Heart left ventricle (tissue), 16 donors: ENCODE results near the gene DHCR7. TPM values are rescaled to one million over a fixed set of nuclear protein-coding genes. Genes with fewer than 3 reads are reported as not detected.

Source experiments
- ATAC-seq, 4 donors: fragments of 200-7000 bp; cut with Tn5 transposase; one replicate each; pipeline ENCODE4 v1.9.1; 2020 to 2022; ENCODE audit warnings: moderate library complexity in 4 of 4, mild to moderate bottlenecking in 3 of 4, moderate number of reproducible peaks in 1 of 4
- DNase-seq, 5 donors: peaks; one replicate each; pipeline ENCODE4 v3.0.0-alpha.2; 2020
- H3K27ac ChIP-seq, 12 donors: fragments of 200-600 bp; sonication (generic) in 4 of 12; one replicate each; pipeline versions ENCODE4 v1.5.0 to v1.8.0; 2016 to 2022; ENCODE audit warnings: mild to moderate bottlenecking in 2 of 12
- H3K27me3 ChIP-seq, 9 donors: fragments of 200-600 bp; sonication (generic) in 2 of 9; one replicate each; pipeline versions ENCODE4 v1.5.1 to v1.8.0; 2016 to 2022; ENCODE audit warnings: mild to moderate bottlenecking in 3 of 9
- H3K36me3 ChIP-seq, 9 donors: fragments of 200-600 bp; sonication (generic) in 2 of 9; one replicate each; pipeline versions ENCODE4 v1.5.0 to v1.8.0; 2018 to 2022; ENCODE audit warnings: mild to moderate bottlenecking in 2 of 9
- H3K4me1 ChIP-seq, 12 donors: fragments of 200-600 bp; sonication (generic) in 4 of 12; one replicate each; pipeline versions ENCODE4 v1.5.0 to v1.8.0; 2016 to 2022; ENCODE audit warnings: mild to moderate bottlenecking in 3 of 12
- H3K4me3 ChIP-seq, 12 donors: fragments of 200-600 bp; sonication (generic) in 4 of 12; one replicate each; pipeline versions ENCODE4 v1.5.0 to v1.8.0; 2017 to 2022; ENCODE audit warnings: mild to moderate bottlenecking in 9 of 12, moderate library complexity in 4 of 12
- H3K9me3 ChIP-seq, 12 donors: fragments of 200-600 bp; sonication (generic) in 4 of 12; one replicate each; pipeline versions ENCODE4 v1.5.0 to v1.8.0; 2016 to 2022; ENCODE audit warnings: mild to moderate bottlenecking in 1 of 12
- POLR2A ChIP-seq, 2 donors: fragments of 450-650 bp; IDR thresholded peaks; one replicate each; pipeline ENCODE4 v1.6.1; 2017; ENCODE audit warnings: antibody characterized with exemption in 2 of 2, mild to moderate bottlenecking in 2 of 2, moderate library complexity in 2 of 2
- WGBS, 4 donors: extraction: QIAGEN DNeasy Blood & Tissue Kit in 2 of 4; methylation state at CpG; one replicate each; pipeline versions ENCODE4 v1.1.5 to v1.1.7; 2013 to 2018; 5-methylcytosine and 5-hydroxymethylcytosine counted together
- intact Hi-C, 10 donors: fragments of 100-400 bp; cut with DNase I; formaldehyde crosslinking; loops; one replicate each; pipeline versions ENCODE4 v1.11.1 to v1.14.2; 2022
- polyA plus RNA-seq, 2 donors: library from polyadenylated mRNA; stranded (reverse); fragments of 200-250 nt; gene quantifications; one replicate each; pipeline ENCODE4 v1.2.3, GENCODE V29; 2013
- total RNA-seq, 9 donors: library from RNA; depleted of rRNA in 2 of 9; stranded (reverse); fragments of >200 nt in 2 of 9; fragmentation: NEBNext Ultra II Directional in 3 of 9; extraction: Animal tissue kit (Norgen Biotek cat#: 25700) in 3 of 9; gene quantifications; one replicate each; pipeline versions ENCODE4 v1.1.0 to v1.2.4, GENCODE V29; 2016 to 2023
- TF ChIP-seq, protein P1 (sequence below), 12 donors: fragments of 200-600 bp; sonication (generic) in 4 of 12; IDR thresholded peaks; one replicate each; pipeline versions ENCODE4 v1.5.0 to v1.8.0; 2018 to 2022; ENCODE audit warnings: antibody characterized with exemption in 12 of 12, mild to moderate bottlenecking in 5 of 12
- donor health status: ischemic (EF 13 %, LVEDD 7.1; RV severe dilation, severe dysfunction).
- donor health status: healthy with polysubstance abuse.
- donor health status: DM: no; HTN: yes; CAD: no.
- donor health status: DM: no; HTN: no; CAD: no.
- donor health status: ischemic (EF 25% LVEDD 6.9; RV normal size, moderate dysfunction).
- donor health status: ischemic (EF 25% LVEDD 5.7; RV mildly dilated, moderate dysfunction).
- donor health status: healthy.
- donor health status: DM: yes; HTN: yes; CAD: no.
- donor health status: ischemic (EF 35%, LVEDD 5.7; RV mildly dilated, moderate dysfunction).
- donor health status: nonischemic (EF 11% LVEDD 7.7; RV severe dilation, severe dysfunction).
- donor health status: DM: yes; HTN: yes; CAD: no.
- donor health status: PGD.
- donor health status: ischemic (EF 29% LVEDD 5.4; RV normal size, mild dysfunction).
- donor health status: nonischemic (EF 23%, LVEDD 6.1; RV moderate dilation, normal function).

The DHCR7 gene
- total and polyA plus RNA-seq, 11 donors, result 12.6 to 44.5 (median 25.8) TPM

DNA sequence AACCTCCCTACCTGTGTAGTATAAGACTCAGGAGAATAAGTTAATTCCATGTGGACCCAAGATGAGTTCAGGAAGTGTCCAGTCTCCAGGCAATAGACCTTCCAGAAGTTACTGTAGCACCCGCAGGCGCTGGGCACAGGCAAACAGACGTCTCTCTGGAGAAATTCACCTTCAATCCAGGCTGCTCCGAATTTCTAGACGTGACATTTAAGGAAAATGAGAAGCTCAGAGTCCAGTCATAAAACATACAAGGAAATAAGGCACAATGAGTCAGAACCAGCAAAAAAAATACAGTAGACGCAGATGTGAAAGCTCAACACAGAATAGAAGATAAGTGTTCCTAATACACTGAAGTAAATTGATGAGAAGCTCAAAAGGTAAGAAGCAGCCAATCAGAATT, 19.0 kb upstream of the DHCR7 start:
- Histone ChIP-seq H3K27ac (no peak overlapping the region), H3K4me3 (no peak overlapping the region), H3K4me1 (no peaks in the 10 kb centered on the region), H3K27me3 (no peaks in the 10 kb centered on the region), H3K36me3 (peaks cover 0 to 59% (median 31%) of the 10 kb centered on the region in 9 donors), H3K9me3 (no peaks in the 10 kb centered on the region)
- ATAC-seq (no peak), DNase-seq (no peak)
- intact Hi-C loops, result no loop called here
- WGBS, 4 donors, result 93 to 99% (median 97%) methylated on average over 6 of the region's 6 CpGs
- TF ChIP-seq, protein P1, sequence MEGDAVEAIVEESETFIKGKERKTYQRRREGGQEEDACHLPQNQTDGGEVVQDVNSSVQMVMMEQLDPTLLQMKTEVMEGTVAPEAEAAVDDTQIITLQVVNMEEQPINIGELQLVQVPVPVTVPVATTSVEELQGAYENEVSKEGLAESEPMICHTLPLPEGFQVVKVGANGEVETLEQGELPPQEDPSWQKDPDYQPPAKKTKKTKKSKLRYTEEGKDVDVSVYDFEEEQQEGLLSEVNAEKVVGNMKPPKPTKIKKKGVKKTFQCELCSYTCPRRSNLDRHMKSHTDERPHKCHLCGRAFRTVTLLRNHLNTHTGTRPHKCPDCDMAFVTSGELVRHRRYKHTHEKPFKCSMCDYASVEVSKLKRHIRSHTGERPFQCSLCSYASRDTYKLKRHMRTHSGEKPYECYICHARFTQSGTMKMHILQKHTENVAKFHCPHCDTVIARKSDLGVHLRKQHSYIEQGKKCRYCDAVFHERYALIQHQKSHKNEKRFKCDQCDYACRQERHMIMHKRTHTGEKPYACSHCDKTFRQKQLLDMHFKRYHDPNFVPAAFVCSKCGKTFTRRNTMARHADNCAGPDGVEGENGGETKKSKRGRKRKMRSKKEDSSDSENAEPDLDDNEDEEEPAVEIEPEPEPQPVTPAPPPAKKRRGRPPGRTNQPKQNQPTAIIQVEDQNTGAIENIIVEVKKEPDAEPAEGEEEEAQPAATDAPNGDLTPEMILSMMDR (IDR thresholded peaks at IDR 0.05), result no peak
- TF ChIP-seq POLR2A (IDR thresholded peaks at IDR 0.05), result no peak

DNA sequence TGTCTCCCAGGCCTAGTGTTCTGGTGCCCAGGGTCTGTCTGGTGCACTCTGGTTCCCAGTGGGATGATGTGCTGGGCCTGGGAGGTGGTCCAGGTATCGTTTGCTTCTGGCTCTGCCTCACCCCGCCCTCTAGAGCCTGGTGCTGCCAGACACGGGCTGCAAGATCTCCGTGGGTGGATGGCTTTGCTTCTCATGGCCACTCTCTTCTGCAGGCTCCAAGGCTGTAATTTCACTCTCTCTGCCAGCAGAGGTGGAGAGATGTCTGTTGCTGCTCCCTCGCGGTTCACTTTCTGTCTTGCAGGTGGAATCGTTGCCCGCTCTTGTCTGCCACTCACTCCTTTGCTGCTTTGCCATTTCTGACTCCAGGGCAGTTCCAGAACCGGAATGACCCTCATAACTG, 18.2 kb upstream of the DHCR7 start:
- no peak overlapping the region for H3K4me3 ChIP-seq
- no peak overlapping the region for H3K27ac ChIP-seq
- H3K27me3 ChIP-seq, result no peaks in the 10 kb centered on the region
- DNase-seq, result no peak
- no peaks in the 10 kb centered on the region for H3K4me1 ChIP-seq
- H3K36me3 ChIP-seq, result peaks cover 0 to 60% (median 37%) of the 10 kb centered on the region in 9 donors
- WGBS, 4 donors, result 87 to 93% (median 88%) methylated on average over 9 of the region's 9 CpGs
- no peak for ATAC-seq
- intact Hi-C loops, result no loop called here
- TF ChIP-seq, protein P1 (IDR thresholded peaks at IDR 0.05), result no peak
- no peak for TF ChIP-seq POLR2A (IDR thresholded peaks at IDR 0.05)
- H3K9me3 ChIP-seq, result no peaks in the 10 kb centered on the region

DNA sequence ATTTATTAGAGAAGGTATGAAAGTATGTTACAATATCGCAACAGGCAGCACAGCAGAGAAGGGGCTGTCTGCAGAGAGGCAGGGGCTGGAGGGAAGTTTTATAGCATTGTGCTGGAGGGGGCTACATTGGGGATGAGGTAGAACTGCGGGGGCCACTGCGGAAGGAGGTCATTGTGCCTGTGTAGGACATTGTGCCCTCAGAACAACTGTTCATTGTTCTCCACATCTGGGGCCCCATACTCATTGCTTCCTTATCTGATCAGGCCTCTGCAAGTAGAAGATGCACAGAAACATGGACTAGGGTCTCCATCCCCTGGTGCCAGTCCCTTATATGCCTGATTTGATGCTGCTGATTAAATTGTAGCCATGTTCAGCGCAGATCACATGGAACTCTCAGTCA, 16.9 kb upstream of the DHCR7 start:
- Histone ChIP-seq H3K4me3 (no peak overlapping the region), H3K4me1 (no peaks in the 10 kb centered on the region), H3K36me3 (peaks cover 0 to 73% (median 46%) of the 10 kb centered on the region in 9 donors), H3K9me3 (no peaks in the 10 kb centered on the region), H3K27me3 (no peaks in the 10 kb centered on the region), H3K27ac (no peak overlapping the region)
- WGBS, 4 donors, result 93 to 99% (median 95%) methylated on average over 4 of the region's 4 CpGs
- TF ChIP-seq, protein P1 (IDR thresholded peaks at IDR 0.05), result no peak
- no peak for TF ChIP-seq POLR2A (IDR thresholded peaks at IDR 0.05)
- intact Hi-C loops, result no loop called here
- no peak for ATAC-seq
- DNase-seq, result no peak

DNA sequence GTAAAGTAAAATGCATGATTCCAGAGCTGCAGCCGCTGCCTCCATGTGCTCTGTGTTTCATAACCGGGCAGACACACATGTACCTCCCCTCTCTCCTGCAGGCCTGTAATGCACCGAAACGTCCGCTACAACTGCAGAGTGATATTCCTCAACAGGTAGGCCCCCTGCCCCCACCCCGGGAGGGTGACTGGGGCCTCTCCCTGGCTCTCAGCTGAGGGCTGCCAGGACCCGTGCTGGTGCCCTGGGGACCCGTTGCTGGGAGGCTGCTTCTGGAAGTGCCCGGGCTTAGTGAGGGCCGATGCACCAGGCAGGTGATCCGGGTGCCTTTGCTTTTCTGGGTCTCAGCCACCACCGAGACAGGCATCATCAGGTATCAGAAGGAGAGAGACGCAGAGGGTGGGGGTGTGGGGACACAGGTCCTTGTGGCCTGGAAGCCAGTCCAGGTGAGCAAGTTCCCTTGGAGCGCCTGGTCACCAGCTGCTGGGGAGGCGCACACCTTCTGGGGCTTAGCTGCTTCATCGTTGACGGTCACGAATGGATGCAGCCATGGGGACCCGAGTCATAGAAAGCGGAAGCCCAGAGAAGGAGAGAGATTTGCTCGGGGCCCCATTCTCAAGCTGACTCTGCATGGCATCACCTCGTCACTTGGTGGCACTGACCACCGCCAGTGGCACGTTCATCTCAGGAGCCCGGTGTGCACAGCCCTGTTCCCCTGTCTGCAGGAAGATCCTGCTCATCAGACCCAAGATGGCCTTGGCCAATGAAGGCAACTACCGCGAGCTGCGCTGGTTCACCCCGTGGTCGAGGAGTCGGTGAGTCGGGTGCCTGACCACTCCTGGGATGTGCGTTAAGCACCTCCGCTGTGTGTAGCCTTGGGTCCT, 15.4 kb upstream of the DHCR7 start:
- TF ChIP-seq POLR2A (IDR thresholded peaks at IDR 0.05), result no peak
- TF ChIP-seq, protein P1 (IDR thresholded peaks at IDR 0.05), result no peak
- 94 to 95% (median 94%) methylated on average over 27 to 34 of the region's 34 CpGs for WGBS, 4 donors
- H3K27ac ChIP-seq, result no peak overlapping the region
- H3K36me3 ChIP-seq, result peaks cover 0 to 88% (median 61%) of the 10 kb centered on the region in 9 donors
- H3K4me1 ChIP-seq, result no peaks in the 10 kb centered on the region
- no peak for DNase-seq
- ATAC-seq, result no peak
- no peaks in the 10 kb centered on the region for H3K9me3 ChIP-seq
- intact Hi-C loops, result no loop called here
- no peaks in the 10 kb centered on the region for H3K27me3 ChIP-seq
- no peak overlapping the region for H3K4me3 ChIP-seq
